OCI-LY3 (cell line): ENCODE measurements around the gene DDX51.

Source experiments
- H2AFZ ChIP-seq: fragments of 200-600, 300-600 bp; shearing (Covaris generic); 2 replicates; pipeline ENCODE4 v1.6.0; 2014; ENCODE audit warnings: antibody characterized with exemption, low read depth, low read length
- H3K27ac ChIP-seq: fragments of 200-600, 300-600 bp; sonication (generic); 2 replicates; pipeline ENCODE4 v1.5.1; 2014; ENCODE audit warnings: mild to moderate bottlenecking, low read length, moderate library complexity, mixed read lengths
- H3K27me3 ChIP-seq: fragments of 200-600, 300-600 bp; sonication (generic); 2 replicates; pipeline ENCODE4 v1.6.1; 2014; ENCODE audit warnings: low read depth, low read length, mixed read lengths
- H3K36me3 ChIP-seq: fragments of 200-600, 300-600 bp; sonication (generic); replicated peaks from 2 replicates; pipeline ENCODE3; 2014; ENCODE audit warnings: low read depth, low read length, mixed read lengths
- H3K4me1 ChIP-seq: fragments of 300-600, 200-600 bp; sonication (generic); 2 replicates; pipeline ENCODE4 v1.6.1; 2014; ENCODE audit warnings: low read length, mixed read lengths
- H3K4me2 ChIP-seq: fragments of 200-600, 300-600 bp; sonication (generic); 2 replicates; pipeline ENCODE4 v1.6.1; 2014; ENCODE audit warnings: low read length, mixed read lengths
- H3K4me3 ChIP-seq: fragments of 300-600, 200-600 bp; sonication (generic); 2 replicates; pipeline ENCODE4 v1.5.1; 2014; ENCODE audit warnings: antibody characterized with exemption, mild to moderate bottlenecking, low read length, moderate library complexity
- H3K79me2 ChIP-seq: fragments of 300-600, 200-600 bp; shearing (Covaris generic); 2 replicates; pipeline ENCODE4 v1.6.1; 2014; ENCODE audit warnings: mild to moderate bottlenecking, low read length, mixed read lengths
- H3K9ac ChIP-seq: fragments of 300-600, 200-600 bp; shearing (Covaris generic); 2 replicates; pipeline ENCODE4 v1.6.0; 2014; ENCODE audit warnings: mild to moderate bottlenecking, low read length, moderate library complexity
- H3K9me3 ChIP-seq: fragments of 200-600, 300-600 bp; shearing (Covaris generic); 2 replicates; pipeline ENCODE4 v1.6.1; 2014; ENCODE audit warnings: low read length, mixed read lengths; ENCODE audit not compliant: insufficient read depth
- H4K20me1 ChIP-seq: fragments of 200-600, 300-600 bp; sonication (generic); 2 replicates; pipeline ENCODE4 v1.6.1; 2016; ENCODE audit warnings: low read length, mixed read lengths; ENCODE audit not compliant: insufficient read depth
- EZH2phosphoT487 ChIP-seq: fragments of 200-600 bp; shearing (Covaris generic); IDR thresholded peaks from 2 replicates; pipeline ENCODE4 v1.6.1; 2018; ENCODE audit warnings: antibody characterized with exemption, mixed run types, low read depth
- TF ChIP-seq, protein P1 (sequence below): fragments of 200-600, 300-600 bp; sonication (generic); IDR thresholded peaks from 2 replicates; pipeline ENCODE4 v1.5.1; 2014; ENCODE audit warnings: antibody characterized with exemption, low read length, low read depth

The DDX51 gene

DNA sequence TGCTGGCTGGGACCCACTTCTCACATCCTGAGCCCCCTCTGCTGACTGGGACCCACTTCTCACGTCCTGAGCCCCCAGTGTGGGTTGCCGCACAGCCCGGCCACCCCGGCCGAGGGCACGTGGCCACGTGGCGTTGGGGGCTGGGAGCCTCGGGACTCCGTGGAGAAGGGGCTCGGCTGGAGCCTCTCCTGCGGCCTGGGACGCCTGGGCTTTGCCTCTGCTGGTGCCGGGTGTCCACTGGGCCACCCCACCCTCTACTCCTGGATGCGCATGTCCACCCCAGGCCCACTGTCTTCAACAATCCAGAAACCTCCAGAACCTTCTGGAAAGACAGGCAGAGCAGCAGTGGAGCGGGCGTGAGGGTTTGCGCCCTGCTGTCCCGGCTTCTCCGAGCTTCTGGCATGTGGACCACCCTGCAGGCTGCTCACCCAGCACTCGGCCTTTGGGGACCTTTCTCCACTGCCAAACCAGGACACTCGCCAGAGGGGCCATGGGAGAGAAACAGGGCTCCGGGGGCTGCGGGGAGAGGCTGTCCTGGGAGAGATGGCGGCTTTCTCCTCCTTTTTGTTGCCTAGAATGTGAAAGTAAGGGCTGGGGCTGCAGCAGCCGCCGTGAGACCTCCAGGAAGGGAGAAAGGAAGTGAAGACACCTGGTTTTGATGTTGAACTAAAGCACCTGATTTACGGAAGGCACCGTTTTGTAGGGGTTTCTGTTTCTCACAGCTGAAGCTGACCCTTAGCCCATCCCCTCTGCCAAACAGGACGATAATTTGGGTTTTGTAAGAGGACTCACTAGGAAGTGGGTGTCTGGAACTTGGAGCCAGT lies 30.1 kb upstream of the DDX51 start:
- Histone ChIP-seq H3K36me3 (no peaks in the 10 kb centered on the region), H3K4me3 (no peak overlapping the region), H3K4me1 (peaks cover 2% of the 10 kb centered on the region; the same call in 1 of the 2 replicates), H3K4me2 (peak overlapping the region; percentile 40), H3K27me3 (no peaks in the 10 kb centered on the region), H4K20me1 (no peaks in the 10 kb centered on the region), H3K79me2 (no peaks in the 10 kb centered on the region), H3K27ac (no peak overlapping the region), H3K9ac (no peak overlapping the region), H2AFZ (no peak overlapping the region), H3K9me3 (no peaks in the 10 kb centered on the region)
- no peak for TF ChIP-seq EZH2phosphoT487
- TF ChIP-seq, protein P1, sequence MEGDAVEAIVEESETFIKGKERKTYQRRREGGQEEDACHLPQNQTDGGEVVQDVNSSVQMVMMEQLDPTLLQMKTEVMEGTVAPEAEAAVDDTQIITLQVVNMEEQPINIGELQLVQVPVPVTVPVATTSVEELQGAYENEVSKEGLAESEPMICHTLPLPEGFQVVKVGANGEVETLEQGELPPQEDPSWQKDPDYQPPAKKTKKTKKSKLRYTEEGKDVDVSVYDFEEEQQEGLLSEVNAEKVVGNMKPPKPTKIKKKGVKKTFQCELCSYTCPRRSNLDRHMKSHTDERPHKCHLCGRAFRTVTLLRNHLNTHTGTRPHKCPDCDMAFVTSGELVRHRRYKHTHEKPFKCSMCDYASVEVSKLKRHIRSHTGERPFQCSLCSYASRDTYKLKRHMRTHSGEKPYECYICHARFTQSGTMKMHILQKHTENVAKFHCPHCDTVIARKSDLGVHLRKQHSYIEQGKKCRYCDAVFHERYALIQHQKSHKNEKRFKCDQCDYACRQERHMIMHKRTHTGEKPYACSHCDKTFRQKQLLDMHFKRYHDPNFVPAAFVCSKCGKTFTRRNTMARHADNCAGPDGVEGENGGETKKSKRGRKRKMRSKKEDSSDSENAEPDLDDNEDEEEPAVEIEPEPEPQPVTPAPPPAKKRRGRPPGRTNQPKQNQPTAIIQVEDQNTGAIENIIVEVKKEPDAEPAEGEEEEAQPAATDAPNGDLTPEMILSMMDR = no peak

DNA sequence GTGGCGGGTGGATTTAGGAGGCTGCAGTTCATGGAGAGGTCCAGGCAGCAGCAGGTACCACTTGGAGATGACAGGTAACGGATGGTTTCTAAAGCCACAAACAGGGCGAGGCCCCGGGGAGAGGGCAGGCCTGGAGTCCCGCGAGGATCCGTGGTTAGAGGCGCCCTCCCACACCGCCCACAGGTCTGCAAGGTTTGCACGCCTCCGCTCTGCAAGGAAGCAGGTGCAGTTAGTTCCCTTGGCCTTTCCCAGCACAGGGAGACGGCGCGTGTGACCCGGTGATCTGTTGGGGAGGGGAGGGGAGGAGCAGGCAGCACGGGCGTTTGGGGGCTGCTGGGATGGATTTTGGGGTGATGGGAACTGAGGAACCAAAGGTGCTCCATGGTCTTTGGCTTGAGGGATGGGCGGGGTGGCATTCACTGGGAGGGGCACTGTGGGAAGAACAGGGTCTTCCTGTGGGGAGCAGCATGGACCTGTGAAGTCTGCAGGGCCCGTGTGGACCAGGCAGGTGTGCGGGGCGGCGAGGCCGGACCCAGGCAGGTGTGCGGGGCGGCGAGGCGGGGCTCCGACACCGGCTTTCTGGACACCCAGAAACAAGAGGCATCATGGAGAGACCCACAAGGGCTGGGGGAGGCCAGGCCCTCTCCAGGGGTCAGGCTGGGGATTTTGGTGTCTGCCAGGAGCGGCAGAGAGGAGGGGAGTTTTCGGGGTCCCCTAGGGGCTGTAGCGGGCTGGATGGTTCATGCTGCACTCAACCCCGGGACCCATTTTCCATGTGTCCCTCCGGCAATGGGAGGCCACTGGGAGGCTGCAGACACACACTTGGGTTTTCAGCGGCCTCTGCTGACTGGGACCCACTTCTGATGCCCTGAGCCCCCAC lies 29.3 kb upstream of the DDX51 start:
- Histone ChIP-seq H2AFZ (no peak overlapping the region), H3K36me3 (no peaks in the 10 kb centered on the region), H3K4me1 (peaks cover 2% of the 10 kb centered on the region; the same call in 1 of the 2 replicates), H3K27ac (no peak overlapping the region), H3K9me3 (no peaks in the 10 kb centered on the region), H3K79me2 (no peaks in the 10 kb centered on the region), H3K9ac (no peak overlapping the region), H3K4me3 (no peak overlapping the region), H4K20me1 (no peaks in the 10 kb centered on the region), H3K27me3 (no peaks in the 10 kb centered on the region), H3K4me2 (no peak overlapping the region)
- TF ChIP-seq, protein P1 = no peak
- TF ChIP-seq EZH2phosphoT487 = no peak

DNA sequence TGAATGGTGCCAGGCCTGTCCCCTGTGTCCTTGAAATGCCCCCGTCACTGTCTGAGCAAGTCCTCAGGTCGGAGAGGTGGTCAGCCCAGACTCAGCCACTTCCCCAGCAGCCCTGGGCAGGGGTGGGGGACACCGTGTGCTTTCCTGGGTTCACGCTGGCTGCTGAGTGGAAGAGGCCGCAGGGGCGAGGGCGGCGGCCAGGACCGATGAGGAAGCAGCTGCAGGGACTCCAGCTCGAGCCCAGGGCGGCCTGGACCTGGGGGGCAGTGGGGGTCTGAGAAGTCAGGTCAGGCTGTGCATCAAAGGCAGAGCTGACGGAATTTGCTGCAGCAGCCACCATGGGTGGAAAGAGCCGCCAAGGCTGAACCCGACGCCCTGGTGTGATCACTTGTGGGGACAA lies 28.5 kb upstream of the DDX51 start:
- Histone ChIP-seq H3K4me3 (no peak overlapping the region), H2AFZ (no peak overlapping the region), H3K4me2 (no peak overlapping the region), H3K9me3 (no peaks in the 10 kb centered on the region), H3K4me1 (peaks cover 2% of the 10 kb centered on the region; the same call in 1 of the 2 replicates), H3K27me3 (no peaks in the 10 kb centered on the region), H3K79me2 (no peaks in the 10 kb centered on the region), H3K27ac (no peak overlapping the region), H4K20me1 (no peaks in the 10 kb centered on the region), H3K36me3 (no peaks in the 10 kb centered on the region), H3K9ac (no peak overlapping the region)
- TF ChIP-seq EZH2phosphoT487 = no peak
- TF ChIP-seq, protein P1 = no peak

DNA sequence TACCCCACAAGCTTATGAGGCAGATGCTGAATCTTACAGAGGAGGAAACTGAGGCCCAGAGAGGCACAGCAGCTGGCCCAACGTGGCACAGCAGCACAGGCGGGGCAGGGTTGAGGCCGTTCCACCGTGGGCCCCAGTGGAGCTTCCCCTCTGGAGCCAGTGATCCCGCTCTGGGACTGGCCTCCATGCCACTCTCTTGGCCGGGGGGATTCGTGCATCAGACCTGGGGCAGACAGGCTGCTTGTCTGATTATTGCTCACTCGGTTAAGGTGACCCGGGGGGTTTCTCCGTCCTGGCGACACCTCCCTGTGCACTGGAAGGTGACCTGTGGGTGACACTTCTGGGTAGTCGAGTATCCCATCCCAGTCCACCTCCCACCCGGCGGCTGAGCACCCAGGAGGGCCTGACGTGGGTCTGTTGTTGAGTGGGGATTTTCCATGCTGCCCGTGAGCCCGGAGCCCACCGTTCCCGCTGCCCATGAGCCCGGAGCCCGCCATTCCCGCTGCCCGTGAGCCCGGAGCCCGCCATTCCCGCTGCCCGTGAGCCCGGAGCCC lies 27.9 kb upstream of the DDX51 start:
- Histone ChIP-seq H3K4me1 (peaks cover 2% of the 10 kb centered on the region; the same call in 1 of the 2 replicates), H3K36me3 (no peaks in the 10 kb centered on the region), H3K79me2 (no peaks in the 10 kb centered on the region), H3K9ac (no peak overlapping the region), H3K27ac (no peak overlapping the region), H2AFZ (no peak overlapping the region), H4K20me1 (no peaks in the 10 kb centered on the region), H3K27me3 (no peaks in the 10 kb centered on the region), H3K9me3 (no peaks in the 10 kb centered on the region), H3K4me3 (no peak overlapping the region), H3K4me2 (no peak overlapping the region)
- TF ChIP-seq, protein P1 = no peak
- no peak for TF ChIP-seq EZH2phosphoT487
